ENCODE measurements around the gene FHIT. TPM values are rescaled to one million over a fixed set of nuclear protein-coding genes. Genes with fewer than 3 reads are reported as not detected.
A peak's percentile ranks its signal among the peaks of the same experiment; 100 is the strongest.

Gene FHIT
- total and polyA plus RNA-seq, 2 donors from 2014 or later = 20.2 to 61.2 TPM

DNA sequence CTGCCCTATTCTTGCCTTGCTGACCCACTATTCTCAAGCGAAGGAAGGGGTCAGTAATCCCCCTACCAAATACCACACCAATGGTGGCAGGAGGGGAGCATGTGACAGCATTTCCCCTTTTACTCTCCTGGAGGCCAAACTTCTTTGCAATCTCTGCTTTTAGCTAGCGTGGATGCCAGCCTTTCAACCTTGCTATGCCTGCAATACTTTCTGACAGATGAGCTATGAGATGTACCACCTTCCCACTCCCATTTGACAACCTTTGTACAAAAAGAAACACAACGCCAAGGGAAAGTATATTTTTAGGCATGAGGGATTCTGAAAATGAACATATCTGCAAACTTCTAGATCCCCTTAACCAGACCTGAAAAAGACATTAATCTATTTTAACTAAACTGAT, 302.1 kb downstream of the FHIT start:
- FAIRE-seq = no peak
- Histone ChIP-seq H3K27me3 (ENCODE audit: control insufficient read depth, insufficient read depth, low read length) (no peaks in the 10 kb centered on the region), H3K4me1 (ENCODE audit: control insufficient read depth in 2 of 3, insufficient read depth in 2 of 3, low read depth in 1 of 3, low read length in 3 of 3) (no peaks in the 10 kb centered on the region), H3K36me3 (ENCODE audit: control insufficient read depth in 2 of 3, insufficient read depth in 3 of 3, low read length in 3 of 3) (no peaks in the 10 kb centered on the region), H3K9me3 (ENCODE audit: control insufficient read depth in 2 of 3, insufficient read depth in 1 of 3, low read length in 3 of 3) (no peaks in the 10 kb centered on the region), H3K9ac (ENCODE audit: low read length in 3 of 3) (no peak overlapping the region), H3K4me3 (ENCODE audit: low read length in 3 of 3) (no peak overlapping the region), H3K27ac (ENCODE audit: low read depth in 2 of 2, low read length in 2 of 2) (no peak overlapping the region)
- no peak for TF ChIP-seq CTCF (IDR thresholded peaks at IDR 0.05; ENCODE audit: borderline replicate concordance, extremely low read depth, insufficient read depth)
- intact Hi-C loops (cut with DNase I) = no loop called here
- DNase-seq = no peak

DNA sequence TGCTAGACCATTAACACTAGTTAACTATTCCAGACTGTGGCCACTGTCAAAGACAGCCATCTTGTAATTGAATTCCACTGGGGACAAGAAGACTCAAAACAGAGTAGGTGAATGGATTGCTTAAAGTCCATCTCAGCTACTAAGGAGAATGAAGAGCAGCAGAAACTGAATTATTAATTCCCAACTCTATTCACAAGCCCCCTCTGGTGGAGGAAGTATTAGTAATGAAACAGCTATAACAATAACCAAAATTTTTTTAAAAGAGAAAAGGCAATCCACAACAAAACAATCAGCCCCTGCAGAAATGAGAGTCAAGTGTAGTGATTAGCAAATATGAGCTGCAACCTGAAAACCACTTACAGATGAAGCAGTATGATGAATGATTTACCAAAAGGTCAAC, 302.8 kb downstream of the FHIT start:
- intact Hi-C loops (cut with DNase I) = no loop called here
- DNase-seq (peak in 1 of 5 donors; percentile 49), FAIRE-seq (no peak)
- Histone ChIP-seq H3K4me1 (ENCODE audit: control insufficient read depth in 2 of 3, insufficient read depth in 2 of 3, low read depth in 1 of 3, low read length in 3 of 3) (no peaks in the 10 kb centered on the region), H3K4me3 (ENCODE audit: low read length in 3 of 3) (no peak overlapping the region), H3K9me3 (ENCODE audit: control insufficient read depth in 2 of 3, insufficient read depth in 1 of 3, low read length in 3 of 3) (no peaks in the 10 kb centered on the region), H3K36me3 (ENCODE audit: control insufficient read depth in 2 of 3, insufficient read depth in 3 of 3, low read length in 3 of 3) (no peaks in the 10 kb centered on the region), H3K27me3 (ENCODE audit: control insufficient read depth, insufficient read depth, low read length) (no peaks in the 10 kb centered on the region), H3K27ac (ENCODE audit: low read depth in 2 of 2, low read length in 2 of 2) (no peak overlapping the region), H3K9ac (ENCODE audit: low read length in 3 of 3) (no peak overlapping the region)
- TF ChIP-seq CTCF (IDR thresholded peaks at IDR 0.05; ENCODE audit: borderline replicate concordance, extremely low read depth, insufficient read depth) = no peak

GRCh38 chr3:60935709-60936108, 315.5 kb downstream of the FHIT start:
- Histone ChIP-seq H3K4me1 (ENCODE audit: control insufficient read depth in 2 of 3, insufficient read depth in 2 of 3, low read depth in 1 of 3, low read length in 3 of 3) (no peaks in the 10 kb centered on the region), H3K27ac (ENCODE audit: low read depth in 2 of 2, low read length in 2 of 2) (no peak overlapping the region), H3K36me3 (ENCODE audit: control insufficient read depth in 2 of 3, insufficient read depth in 3 of 3, low read length in 3 of 3) (no peaks in the 10 kb centered on the region), H3K4me3 (ENCODE audit: low read length in 3 of 3) (no peak overlapping the region), H3K9ac (ENCODE audit: low read length in 3 of 3) (no peak overlapping the region), H3K27me3 (ENCODE audit: control insufficient read depth, insufficient read depth, low read length) (no peaks in the 10 kb centered on the region), H3K9me3 (ENCODE audit: control insufficient read depth in 2 of 3, insufficient read depth in 1 of 3, low read length in 3 of 3) (no peaks in the 10 kb centered on the region)
- TF ChIP-seq CTCF (IDR thresholded peaks at IDR 0.05; ENCODE audit: borderline replicate concordance, extremely low read depth, insufficient read depth) = no peak
- intact Hi-C loops (cut with DNase I) = no loop called here
- FAIRE-seq (no peak), DNase-seq (no peak)

DNA sequence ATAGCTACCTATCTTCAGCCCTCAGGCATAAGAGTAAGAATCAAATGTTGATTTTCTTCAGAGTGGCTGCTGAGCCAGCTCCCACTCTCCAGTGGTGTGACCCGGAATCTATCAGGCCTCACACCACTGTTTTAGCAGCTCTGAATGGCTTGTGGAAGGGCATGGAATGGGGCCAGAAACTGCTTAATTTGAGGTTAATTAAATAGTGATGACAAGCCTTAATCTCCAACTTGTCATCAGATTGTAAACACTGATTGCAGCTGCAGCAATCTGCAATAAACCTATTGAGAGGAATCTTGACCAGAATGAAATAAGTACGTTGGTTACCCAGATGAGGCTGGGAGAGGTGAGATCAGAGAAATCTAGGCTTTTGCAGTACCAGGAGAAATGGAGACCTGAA, 317.4 kb downstream of the FHIT start:
- intact Hi-C loops (cut with DNase I) = no loop called here
- no peak overlapping the region for H3K4me3 ChIP-seq (ENCODE audit: low read length in 3 of 3)
- DNase-seq (no peak), FAIRE-seq (no peak)
- H3K36me3 ChIP-seq (ENCODE audit: control insufficient read depth in 2 of 3, insufficient read depth in 3 of 3, low read length in 3 of 3) = no peaks in the 10 kb centered on the region
- H3K27ac ChIP-seq (ENCODE audit: low read depth in 2 of 2, low read length in 2 of 2) = no peak overlapping the region
- no peaks in the 10 kb centered on the region for H3K27me3 ChIP-seq (ENCODE audit: control insufficient read depth, insufficient read depth, low read length)
- no peak overlapping the region for H3K9ac ChIP-seq (ENCODE audit: low read length in 3 of 3)
- no peak for TF ChIP-seq CTCF (IDR thresholded peaks at IDR 0.05; ENCODE audit: borderline replicate concordance, extremely low read depth, insufficient read depth)
- no peaks in the 10 kb centered on the region for H3K9me3 ChIP-seq (ENCODE audit: control insufficient read depth in 2 of 3, insufficient read depth in 1 of 3, low read length in 3 of 3)
- H3K4me1 ChIP-seq (ENCODE audit: control insufficient read depth in 2 of 3, insufficient read depth in 2 of 3, low read depth in 1 of 3, low read length in 3 of 3) = no peaks in the 10 kb centered on the region

All from kidney (tissue), 14 donors.